ENCODE results near the gene CELF2. TPM values are rescaled to one million over a fixed set of nuclear protein-coding genes. Genes with fewer than 3 reads are reported as not detected.

The CELF2 gene
- total and polyA plus RNA-seq, 2 of the 4 experiments (the other 2 are of a cell fraction): 3.5 to 6.6 TPM

DNA sequence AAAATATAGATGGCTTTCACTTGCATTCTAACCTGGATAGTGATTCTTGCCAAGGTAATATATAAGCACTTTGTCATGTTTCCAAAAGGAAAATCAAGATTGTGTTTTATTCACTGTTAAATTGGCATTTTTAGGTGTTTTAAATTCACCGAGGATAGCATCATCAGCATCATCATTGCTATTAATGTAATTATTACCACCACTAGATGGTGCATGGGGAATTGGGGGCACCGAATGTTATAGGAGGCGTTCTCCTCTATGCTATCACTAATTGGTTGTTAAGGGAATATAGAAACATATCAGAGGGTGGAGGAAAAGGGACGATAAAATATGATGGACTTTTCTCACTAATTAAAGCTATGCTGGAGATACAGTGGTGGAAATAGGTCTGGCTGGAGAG, 95.5 kb downstream of the CELF2 start:
- Histone ChIP-seq H3K79me1 (ENCODE audit: low read depth in 1 of 2, low read length in 2 of 2) (no peaks in the 10 kb centered on the region), H4K5ac (ENCODE audit: low read depth, low read length) (no peak overlapping the region), H3K4ac (ENCODE audit: low read depth, low read length) (no peak overlapping the region), H3K14ac (replicated peaks; ENCODE audit: low read depth, low read length) (no peak overlapping the region), H2BK15ac (ENCODE audit: low read depth, low read length) (no peak overlapping the region), H3K36me3 (ENCODE audit: control insufficient read depth, insufficient read depth, low read length) (no peaks in the 10 kb centered on the region), H3K56ac (ENCODE audit: extremely low read depth, insufficient read depth, low read length) (no peak overlapping the region), H4K91ac (ENCODE audit: insufficient read depth, low read depth, low read length) (no peak overlapping the region), H2AFZ (replicated peaks; ENCODE audit: low read length, poor library complexity) (no peak overlapping the region), H3K4me1 (ENCODE audit: control insufficient read depth, insufficient read depth, low read length) (no peaks in the 10 kb centered on the region), H3K9me1 (ENCODE audit: insufficient read depth, low read length) (no peaks in the 10 kb centered on the region), H4K20me1 (ENCODE audit: insufficient read depth, low read length) (no peaks in the 10 kb centered on the region), H2AK9ac (replicated peaks; ENCODE audit: low read depth, low read length, poor library complexity) (no peak overlapping the region), H3K27me3 (ENCODE audit: control insufficient read depth, insufficient read depth, low read length) (no peaks in the 10 kb centered on the region), H2BK20ac (ENCODE audit: low read depth, low read length) (no peak overlapping the region), H2AK5ac (ENCODE audit: low read depth, low read length) (no peak overlapping the region), H3K18ac (ENCODE audit: low read depth, low read length) (no peak overlapping the region), H3K9me3 (ENCODE audit: control insufficient read depth, insufficient read depth, low read length) (no peaks in the 10 kb centered on the region), H3K9ac (ENCODE audit: low read depth, low read length) (no peak overlapping the region), H3K4me3 (ENCODE audit: insufficient read depth, low read depth, low read length) (no peak overlapping the region), H3K27ac (ENCODE audit: insufficient read depth, low read length) (no peak overlapping the region), H2BK120ac (ENCODE audit: low read depth, low read length) (no peak overlapping the region), H3K4me2 (ENCODE audit: low read depth, low read length) (no peak overlapping the region), H4K8ac (ENCODE audit: low read depth in 2 of 2, low read length in 2 of 2) (no peak overlapping the region), H2BK5ac (ENCODE audit: low read depth, low read length, poor library complexity, severe bottlenecking) (no peak overlapping the region), H3K23ac (ENCODE audit: low read depth, low read length) (no peak overlapping the region)
- ChIA-PET CTCF (no interaction called here), POLR2A (ENCODE audit: unreplicated experiment) (no interaction called here)
- TF ChIP-seq CHD1 (IDR thresholded peaks at IDR 0.05; ENCODE audit: low read depth, low read length) (no peak), MAFK (IDR thresholded peaks at IDR 0.05; ENCODE audit: low read depth, low read length) (no peak), CTCF (conservative IDR thresholded peaks at IDR 0.05; ENCODE audit: low read depth, low read length) (no peak), RFX5 (IDR thresholded peaks at IDR 0.05; ENCODE audit: low read depth, low read length) (no peak), BHLHE40 (IDR thresholded peaks at IDR 0.05; ENCODE audit: low read depth, low read length) (no peak), POLR2A (IDR thresholded peaks at IDR 0.05; ENCODE audit: low read depth, low read length) (no peak), NFE2L2 (IDR thresholded peaks at IDR 0.05; ENCODE audit: low read depth, low read length) (no peak), SMC3 (IDR thresholded peaks at IDR 0.05; ENCODE audit: low read depth, low read length) (no peak), RAD21 (IDR thresholded peaks at IDR 0.05; ENCODE audit: low read length) (no peak)
- TF ChIP-seq, protein P1, sequence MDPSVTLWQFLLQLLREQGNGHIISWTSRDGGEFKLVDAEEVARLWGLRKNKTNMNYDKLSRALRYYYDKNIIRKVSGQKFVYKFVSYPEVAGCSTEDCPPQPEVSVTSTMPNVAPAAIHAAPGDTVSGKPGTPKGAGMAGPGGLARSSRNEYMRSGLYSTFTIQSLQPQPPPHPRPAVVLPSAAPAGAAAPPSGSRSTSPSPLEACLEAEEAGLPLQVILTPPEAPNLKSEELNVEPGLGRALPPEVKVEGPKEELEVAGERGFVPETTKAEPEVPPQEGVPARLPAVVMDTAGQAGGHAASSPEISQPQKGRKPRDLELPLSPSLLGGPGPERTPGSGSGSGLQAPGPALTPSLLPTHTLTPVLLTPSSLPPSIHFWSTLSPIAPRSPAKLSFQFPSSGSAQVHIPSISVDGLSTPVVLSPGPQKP (IDR thresholded peaks at IDR 0.05; ENCODE audit: borderline replicate concordance, low read depth, low read length): no peak
- TF ChIP-seq, protein P2, sequence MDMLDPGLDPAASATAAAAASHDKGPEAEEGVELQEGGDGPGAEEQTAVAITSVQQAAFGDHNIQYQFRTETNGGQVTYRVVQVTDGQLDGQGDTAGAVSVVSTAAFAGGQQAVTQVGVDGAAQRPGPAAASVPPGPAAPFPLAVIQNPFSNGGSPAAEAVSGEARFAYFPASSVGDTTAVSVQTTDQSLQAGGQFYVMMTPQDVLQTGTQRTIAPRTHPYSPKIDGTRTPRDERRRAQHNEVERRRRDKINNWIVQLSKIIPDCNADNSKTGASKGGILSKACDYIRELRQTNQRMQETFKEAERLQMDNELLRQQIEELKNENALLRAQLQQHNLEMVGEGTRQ (IDR thresholded peaks at IDR 0.05; ENCODE audit: low read depth, low read length): no peak
- intact Hi-C loops (cut with micrococcal nuclease) (no loop called here), in situ Hi-C loops (cut with MboI; ENCODE audit: low sequenced_read_pairs) (no loop called here), dilution Hi-C loops (cut with HindIII; ENCODE audit: low sequenced_read_pairs, unreplicated experiment) (no loop called here)
- no TSS peak for BruUV-seq (replicated peaks)
- DNase-seq (no peak), ATAC-seq (ENCODE audit: low read depth) (no peak; the same call in 1 of the 2 replicates)
- WGBS, 2 experiments (ENCODE audit: extremely low coverage in 2 of 2, insufficient read length in 1 of 2): no CpG with 5 or more reads among the region's 4 CpGs
